AG10803 (cell line): ENCODE results near the gene GALNT18.

ENCODE experiments used
- DNase-seq: peaks from one replicate; pipeline ENCODE4 v3.0.0; 2010; ENCODE audit warnings: low read depth
- H3K4me3 ChIP-seq: 2 replicates; pipeline ENCODE4 v1.5.1; 2011; ENCODE audit warnings: mild to moderate bottlenecking, low read length, control low read depth
- CTCF ChIP-seq: conservative IDR thresholded peaks from 2 replicates; pipeline ENCODE4 v1.5.1; 2011; ENCODE audit warnings: mild to moderate bottlenecking, low read length, control low read depth, inconsistent platforms

Gene GALNT18

DNA sequence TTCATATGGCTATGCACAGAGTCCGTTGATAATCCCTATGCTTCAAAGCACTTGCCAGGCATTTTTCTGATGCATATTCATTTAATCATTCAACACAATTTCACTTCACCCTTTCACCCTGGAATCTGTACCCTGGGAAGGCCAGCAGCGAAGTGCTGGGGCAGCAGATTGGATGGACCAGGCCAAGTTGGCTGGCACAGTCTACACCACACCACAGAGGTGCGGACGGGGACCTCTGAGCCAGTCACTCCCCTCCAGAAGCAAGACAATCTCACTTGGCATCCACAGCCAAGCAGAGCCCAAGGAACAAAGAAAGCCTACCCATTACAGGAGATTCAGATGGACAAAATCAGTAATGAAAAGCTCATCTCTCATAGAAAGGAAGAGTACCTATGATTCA is 130.2 kb downstream of the GALNT18 start:
- DNase-seq: no peak
- TF ChIP-seq CTCF: no peak
- no peak overlapping the region for H3K4me3 ChIP-seq

- DNase-seq: no peak
Measured at GRCh38 chr11:11491014-11491413, 130.8 kb downstream of the GALNT18 start.

DNA sequence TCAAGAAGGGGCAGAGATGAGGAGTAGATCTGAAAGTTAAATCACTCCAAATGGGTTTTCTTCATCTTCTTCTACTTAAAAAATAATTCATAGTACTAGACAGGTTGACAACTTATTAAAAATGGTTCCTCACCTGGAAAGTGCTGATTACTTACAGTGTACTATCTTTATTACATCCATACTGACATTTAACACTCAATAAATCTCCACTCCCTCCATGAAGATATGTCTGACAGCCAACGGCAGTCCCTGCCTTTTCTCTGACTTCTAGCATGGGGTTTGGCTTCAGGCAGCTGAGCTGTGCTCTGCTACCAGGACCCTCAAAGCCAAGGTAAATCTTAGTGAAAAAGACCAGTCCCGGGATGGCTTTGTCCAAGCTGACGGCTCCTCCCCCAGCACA is 135.4 kb downstream of the GALNT18 start:
- no peak for TF ChIP-seq CTCF
- no peak for DNase-seq
- H3K4me3 ChIP-seq: no peak overlapping the region

More at GRCh38 chr11:11491014-11491413, 130.8 kb downstream of the GALNT18 start:
- H3K4me3 ChIP-seq: no peak overlapping the region
- TF ChIP-seq CTCF: no peak

DNA sequence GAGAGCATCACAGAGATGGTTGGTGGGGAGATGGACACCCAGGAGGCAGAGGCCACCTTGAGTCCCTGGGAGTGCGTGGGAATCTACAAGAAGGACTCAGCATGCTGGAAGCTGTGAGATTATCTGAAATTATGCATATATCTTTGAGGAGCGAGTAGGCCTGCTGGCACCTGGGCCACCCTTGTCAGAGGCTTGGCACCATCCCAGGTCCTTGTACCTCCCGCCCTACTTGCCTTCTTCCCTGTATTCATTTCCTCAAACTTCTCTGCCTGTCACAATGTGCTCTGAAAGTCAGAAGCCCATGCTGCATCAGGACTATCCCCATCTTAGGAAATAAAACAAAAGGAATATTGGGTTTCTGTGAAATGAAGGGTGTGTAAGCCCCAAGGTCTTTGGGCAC is 135.8 kb downstream of the GALNT18 start:
- no peak for DNase-seq
- TF ChIP-seq CTCF: no peak
- no peak overlapping the region for H3K4me3 ChIP-seq

GRCh38 chr11:11483627-11484026 is 138.2 kb downstream of the GALNT18 start:
- TF ChIP-seq CTCF: no peak
- no peak overlapping the region for H3K4me3 ChIP-seq
- no peak for DNase-seq

DNA sequence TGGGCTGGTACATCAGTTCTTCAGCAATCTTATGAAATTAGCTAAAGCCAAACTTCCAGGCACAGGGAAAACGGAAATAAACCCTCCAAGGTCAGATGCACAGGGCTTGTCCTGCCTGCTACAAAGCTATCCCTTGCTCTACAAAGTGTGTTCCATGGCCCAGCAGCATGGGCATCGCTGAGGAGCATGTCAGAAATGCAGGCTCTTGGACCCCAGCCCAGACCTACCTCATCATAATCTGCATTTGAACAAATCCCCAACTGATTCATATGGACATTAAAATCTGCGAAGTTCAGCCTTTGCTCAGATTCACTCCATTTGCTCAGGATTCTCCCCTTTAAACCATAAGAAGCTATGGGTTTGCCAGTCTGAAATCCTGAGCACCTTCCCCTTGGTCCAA is 139.1 kb downstream of the GALNT18 start:
- TF ChIP-seq CTCF: no peak
- no peak for DNase-seq
- no peak overlapping the region for H3K4me3 ChIP-seq

GRCh38 chr11:11481371-11481770 is 140.4 kb downstream of the GALNT18 start:
- TF ChIP-seq CTCF: no peak
- no peak overlapping the region for H3K4me3 ChIP-seq
- DNase-seq: no peak
